ELR (cell line): ENCODE results near the gene MOB2.

Experiments
- DNase-seq: peaks from one replicate; pipeline ENCODE4 v3.0.0-alpha.2; 2015; ENCODE audit warnings: low read depth

MOB2 gene

DNA sequence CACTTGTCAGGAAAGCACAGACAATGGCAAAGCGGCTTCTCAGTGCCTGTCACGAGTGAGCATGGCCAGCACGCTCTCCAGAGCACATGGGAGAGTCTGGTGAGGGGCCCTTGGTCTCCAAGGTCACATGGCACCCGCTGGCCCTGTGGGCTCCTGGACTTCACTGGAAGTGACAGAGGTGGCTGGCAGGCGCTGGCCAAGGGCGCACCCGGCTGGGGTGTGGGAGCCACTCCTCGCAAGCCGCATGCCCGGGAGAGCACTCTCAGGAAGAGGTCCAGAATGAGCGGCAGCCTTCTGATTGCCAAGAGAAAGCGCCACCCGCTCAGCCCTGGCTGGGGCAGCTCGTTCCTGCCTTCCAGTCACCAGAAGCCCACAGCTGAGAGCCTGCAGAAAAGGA lies 17.1 kb upstream of the MOB2 start:
- DNase-seq, result no peak

DNA sequence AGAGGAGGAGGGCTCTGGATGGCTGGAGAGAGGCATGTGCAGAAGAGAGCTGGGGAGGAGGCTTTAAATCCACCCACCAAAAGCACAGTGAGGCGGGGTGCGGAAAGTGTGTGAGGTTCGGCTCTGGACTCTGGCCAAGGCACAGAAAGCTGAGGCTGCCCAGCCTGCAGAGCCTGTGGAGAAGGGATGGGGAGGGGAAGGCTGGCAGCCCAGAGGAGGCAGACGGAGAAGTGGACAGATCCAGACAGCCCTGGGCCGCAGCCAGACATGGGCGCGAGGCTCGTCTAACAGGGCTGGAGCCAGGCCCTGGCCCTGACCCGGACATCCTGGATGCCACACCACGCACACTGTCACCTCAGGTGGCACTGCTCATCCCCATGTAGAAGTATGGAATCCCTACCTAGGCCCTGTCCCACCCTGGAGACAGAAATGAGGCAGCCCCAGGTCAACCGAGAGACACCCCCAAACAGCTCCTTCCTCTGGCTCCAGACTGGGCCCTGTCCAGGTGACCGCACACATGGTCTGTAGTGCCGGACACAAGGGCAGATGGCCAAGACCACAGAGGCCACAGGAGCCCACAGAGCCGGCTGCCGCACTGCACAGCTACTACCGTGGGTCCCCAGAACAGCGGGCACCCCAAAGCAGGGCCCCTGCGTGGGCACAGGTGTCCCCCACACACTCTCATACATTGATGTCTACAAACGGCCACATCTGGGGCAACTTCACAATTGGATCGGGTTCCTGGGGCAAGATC lies 16.6 kb upstream of the MOB2 start:
- DNase-seq, result no peak

DNA sequence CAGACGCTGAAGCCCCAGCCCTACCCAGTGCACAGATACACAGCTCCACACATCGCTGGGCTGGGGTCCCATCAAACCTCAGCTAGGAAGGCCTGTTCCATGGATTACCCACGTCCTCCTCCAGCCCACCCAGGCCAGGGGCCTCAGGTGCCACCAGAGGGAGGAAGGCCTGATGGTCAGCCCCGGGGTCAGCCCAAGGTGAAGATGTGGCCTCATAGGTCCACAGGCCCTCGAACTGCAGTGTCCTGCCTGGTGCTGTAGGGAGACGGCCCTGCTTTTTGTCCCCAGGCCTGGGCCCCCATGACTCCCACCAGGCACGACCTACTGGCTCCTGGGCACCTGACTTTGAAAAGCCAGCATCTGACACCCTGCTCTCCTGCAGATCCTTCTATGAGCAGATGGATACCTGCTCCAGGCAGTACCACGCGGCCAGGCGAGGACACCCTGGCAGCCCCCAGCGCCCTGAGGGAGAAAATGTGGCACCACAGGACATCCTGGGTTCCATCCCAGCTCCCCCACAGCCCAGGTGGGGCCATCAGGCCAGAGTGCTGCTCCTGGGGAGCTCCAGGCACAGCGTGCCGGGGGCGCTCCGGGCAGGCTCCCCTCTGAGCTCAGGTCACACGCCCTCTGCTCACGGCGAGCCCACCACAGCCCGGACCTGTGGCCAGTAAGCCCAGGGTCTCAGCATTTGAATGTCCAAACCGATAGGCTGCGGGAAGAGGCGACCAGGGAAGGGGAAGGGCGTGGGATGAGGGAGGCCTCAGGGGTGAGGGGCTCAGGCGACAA lies 15.8 kb upstream of the MOB2 start:
- DNase-seq, result no peak

DNA sequence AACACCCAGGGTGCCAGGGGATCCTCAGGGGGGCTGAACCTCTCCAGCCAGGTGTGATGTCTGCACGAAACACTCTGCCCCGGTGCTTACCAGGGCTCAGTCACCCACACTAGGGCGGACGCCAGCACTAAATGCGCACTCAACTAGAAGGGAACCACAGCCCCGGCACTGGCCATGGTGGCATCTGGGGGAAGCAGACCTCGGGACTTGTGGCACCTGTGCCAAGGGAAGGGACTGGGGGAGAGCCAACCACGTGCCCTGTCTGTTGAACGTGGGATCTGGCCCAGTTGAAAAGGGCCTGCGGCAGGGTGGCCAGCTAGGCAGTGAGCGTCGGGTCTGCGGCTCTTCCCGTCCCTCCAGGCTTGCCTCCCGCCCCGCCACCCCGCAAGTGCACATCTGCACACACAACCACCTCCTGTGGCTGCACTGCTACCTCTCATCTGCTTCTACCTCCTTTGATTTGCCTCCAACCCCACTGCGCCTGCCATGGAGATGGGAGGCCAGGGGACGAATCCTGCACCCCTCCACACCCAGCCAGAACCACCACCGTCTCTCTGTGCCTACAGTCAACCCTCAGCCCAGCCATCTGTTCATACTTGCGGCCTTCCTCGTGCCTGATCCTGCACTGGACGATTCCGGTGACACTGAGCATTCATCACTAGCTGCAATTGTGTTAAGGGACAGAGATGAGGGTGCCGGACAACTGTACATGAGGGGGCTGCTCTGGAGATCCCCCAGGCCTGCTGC lies 15.0 kb upstream of the MOB2 start:
- no peak for DNase-seq

DNA sequence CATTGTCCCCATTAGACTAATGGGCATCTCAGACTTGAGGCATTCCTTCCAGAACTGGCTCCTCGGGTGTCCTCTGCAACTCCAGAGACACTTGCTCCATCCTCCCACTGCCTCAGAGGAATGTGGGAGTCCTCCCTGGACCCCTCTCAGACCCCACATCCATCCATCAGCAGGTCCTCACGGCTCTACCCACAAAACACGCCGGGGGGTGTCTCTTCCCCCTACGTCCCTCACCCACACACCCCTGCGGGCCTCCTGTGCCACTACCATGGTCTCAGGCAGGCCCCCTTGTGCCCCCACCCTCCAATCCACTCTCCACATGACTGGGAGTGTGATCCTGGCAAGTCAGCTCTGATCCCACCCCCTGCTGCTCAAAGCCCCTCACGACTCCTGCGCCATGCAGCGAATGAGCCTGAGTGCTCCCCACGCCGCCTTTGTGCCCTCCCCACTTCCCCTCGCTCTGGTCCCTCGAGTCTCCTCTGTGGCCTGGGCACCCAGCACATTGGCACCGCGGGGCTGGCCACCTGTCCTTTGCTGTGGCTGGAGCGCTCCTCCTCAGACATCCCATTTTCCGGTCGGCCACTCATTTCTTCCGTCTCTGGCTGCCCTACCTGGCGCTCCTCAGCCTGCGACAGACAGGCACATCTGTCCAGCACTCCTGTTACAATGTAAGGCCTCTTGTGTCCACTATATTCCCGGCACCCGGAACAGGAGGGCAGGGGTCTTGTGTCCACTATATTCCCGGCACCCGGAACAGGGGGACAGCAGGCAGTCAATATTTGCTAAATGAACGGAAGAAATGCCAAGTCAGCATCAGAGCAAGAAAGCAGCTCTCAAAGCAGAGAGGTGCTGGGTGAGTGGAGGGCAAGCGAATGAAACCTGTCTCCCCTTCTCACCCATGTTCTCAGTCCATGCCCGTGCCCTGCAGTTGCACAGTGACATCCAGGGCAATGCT lies 14.2 kb upstream of the MOB2 start:
- no peak for DNase-seq

DNA sequence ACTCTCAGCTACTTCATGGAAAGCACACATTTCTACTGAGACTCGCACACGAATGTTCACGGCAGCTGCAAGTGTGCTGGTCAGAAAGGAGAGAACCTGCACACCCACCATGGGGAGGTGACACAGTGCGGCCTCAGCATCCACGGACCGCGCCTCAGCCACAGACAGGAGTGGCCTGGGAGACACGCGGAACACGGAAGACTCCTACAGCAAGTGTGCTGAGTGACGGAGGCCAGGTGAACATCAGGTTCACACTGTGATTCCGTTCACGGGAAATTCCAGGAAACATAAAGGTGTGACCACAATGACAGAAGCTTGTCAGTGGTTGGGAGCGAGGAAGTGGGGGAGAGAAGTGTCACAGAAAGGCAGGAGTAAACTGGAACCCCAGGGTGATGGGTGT lies 13.3 kb upstream of the MOB2 start:
- DNase-seq, result no peak

DNA sequence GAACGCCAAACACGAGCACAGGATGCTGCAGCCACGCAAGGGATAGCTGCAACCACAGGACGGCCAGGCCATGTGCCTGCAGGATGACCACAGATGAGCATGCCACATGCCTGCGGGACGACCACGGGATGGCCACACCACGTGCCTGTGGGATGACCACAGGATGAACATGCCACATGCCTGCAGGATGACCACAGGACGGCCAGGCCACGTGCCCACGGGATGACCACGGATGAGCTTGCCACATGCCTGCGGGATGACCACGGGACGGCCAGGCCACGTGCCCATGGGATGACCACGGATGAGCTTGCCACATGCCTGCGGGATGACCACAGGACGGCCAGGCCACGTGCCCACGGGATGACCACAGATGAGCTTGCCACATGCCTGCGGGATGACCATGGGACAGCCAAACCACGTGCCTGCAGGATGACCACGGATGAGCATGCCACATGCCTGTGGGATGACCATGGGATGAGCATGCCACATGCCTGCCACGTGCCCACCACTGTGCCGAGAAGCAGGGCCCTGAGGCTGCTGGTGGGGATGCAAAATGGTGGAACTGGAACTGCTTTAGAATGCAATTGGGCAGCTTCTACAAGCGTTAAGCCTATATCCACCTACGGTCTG lies 12.8 kb upstream of the MOB2 start:
- no peak for DNase-seq

DNA sequence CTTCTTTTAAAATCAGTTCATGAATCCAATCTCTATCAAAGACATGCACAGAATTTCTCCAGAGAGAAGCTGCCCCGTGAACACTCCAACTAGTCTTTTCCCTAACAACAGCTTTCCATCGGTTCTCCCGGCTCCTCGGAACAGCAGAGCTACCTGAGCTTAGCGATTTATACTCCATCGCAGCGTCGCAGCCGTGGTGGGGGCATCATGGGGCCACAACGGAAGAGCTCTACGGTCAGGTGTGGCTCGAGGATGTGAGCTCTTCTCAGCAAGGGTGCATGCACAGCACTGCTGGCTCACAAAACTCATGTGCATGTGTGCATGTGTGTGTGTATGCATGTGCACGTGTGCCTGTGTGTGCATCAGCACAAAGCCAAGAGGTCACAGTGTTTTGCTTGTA lies 11.7 kb upstream of the MOB2 start:
- no peak for DNase-seq

DNA sequence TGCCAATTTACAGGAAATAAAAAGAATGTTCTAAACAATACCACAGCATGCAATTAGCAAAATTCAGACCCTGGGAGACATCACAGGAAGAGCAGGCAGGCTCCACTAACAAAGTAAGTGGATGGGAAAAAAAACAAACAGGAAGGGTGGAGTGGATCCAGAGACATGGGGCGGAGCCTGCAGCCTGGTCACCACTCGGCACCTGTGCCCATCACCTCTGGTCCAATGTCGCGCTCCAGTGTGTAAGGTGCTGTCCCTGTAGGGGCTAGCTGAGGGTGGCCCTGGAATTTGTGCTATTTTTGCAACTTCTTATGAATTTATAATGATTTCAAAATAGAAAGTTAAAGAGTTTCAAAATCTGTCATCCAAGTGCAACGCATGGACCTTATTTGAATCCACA lies 11.0 kb upstream of the MOB2 start:
- no peak for DNase-seq

DNA sequence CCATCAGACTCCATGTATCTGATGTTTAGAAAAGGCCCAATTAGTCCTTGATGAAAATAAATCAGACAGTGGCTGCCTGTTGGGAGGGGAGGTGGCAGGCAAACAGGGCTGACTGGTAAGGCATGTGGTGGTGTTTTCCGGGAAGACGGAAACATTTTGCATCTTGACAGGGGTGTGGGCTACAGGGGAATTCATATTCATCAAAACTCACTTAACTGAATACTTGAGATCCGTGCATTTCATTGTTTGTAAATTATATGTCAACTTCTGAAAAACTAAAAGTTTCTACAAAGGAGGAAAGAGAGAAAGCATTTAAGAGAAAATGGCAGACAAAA lies 10.1 kb upstream of the MOB2 start:
- DNase-seq, result no peak

DNA sequence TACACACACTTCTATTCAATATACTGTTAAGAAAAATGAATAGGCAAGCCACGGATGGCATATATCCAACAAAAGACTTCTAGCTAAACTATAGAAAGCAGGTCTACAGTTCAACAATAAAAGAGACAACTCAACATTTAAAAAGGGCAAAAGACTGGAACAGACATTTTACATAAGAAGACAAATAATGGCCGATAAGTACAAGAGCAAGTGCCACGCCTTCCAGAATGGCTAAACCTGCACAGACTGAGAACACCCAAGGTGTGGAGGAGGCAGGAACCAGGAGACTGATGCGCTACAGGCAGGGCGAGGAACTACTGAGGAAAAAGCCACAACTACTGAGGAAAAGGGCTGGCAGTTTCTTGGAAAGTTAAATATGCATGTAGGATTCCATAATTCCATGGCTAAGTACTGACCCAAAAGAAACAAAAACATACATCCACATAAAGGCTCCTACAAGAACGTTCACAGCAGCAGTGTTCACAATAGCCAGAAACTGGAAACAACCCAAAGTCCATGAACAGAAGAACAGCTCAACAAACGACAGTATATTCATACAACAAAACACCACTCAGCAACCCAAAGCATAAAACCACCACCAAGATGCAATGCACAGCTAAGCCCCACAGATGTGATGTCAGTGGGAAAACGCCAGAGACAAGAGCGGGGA lies 9.6 kb upstream of the MOB2 start:
- DNase-seq, result no peak

DNA sequence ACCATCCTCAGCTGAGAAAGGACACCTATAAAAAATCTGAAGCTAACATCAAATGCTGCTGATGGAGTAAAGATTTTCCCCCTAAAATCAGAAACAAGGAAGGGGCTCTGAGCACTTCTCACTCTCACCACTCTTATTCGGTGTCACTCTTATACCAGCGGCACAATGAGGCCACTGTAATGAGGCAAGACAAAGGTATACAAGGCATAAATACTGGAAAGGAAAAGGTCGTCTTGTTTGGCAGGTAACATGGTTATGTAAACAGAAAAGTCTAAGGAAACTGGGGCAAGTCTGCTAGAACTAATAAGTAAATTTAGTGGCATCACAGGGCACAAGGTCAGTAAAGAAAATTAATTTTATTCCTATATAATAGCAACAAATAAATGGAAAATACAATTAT lies 8.1 kb upstream of the MOB2 start:
- DNase-seq, result no peak

DNA sequence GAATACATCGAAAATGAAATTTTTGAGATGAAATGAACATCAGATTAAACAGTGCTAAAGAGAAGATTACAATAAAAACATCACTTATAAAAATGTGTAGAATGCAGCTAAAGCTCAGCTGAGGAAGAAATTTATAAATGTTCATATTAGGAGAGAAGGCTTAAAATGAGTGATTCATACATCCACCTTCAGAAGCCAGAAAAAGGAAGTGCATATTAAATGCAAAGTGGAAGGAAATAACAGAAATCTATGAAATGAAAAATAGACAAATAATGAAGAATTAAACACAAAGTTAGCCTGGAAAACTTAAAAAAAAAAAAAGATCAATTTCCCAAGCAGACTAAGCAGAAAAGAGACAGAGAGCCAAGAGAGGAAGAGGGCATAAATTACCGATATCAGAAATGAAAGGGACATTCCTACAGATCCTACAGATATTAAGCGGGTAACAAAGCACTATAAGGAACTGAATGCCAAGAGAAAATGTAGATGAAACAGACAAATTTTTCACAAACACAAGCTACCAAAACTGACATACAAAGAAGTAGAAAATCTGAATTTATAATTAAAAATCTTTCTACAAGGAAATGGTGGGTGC lies 7.2 kb upstream of the MOB2 start:
- no peak for DNase-seq

DNA sequence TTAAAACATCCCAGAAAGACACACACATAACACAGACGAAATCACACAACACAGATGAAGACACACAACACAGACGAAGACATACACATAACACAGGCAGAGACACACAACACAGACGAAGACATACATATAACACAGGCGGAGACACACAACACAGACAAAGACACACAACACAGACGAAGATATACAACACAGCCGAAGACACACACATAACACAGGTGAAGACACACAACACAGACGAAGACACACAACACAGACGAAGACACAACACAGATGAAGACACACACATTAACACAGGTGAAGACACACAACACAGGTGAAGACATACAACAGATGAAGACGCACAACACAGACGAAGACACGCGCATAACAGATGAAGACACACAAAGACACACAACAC lies 4.8 kb upstream of the MOB2 start:
- no peak for DNase-seq

DNA sequence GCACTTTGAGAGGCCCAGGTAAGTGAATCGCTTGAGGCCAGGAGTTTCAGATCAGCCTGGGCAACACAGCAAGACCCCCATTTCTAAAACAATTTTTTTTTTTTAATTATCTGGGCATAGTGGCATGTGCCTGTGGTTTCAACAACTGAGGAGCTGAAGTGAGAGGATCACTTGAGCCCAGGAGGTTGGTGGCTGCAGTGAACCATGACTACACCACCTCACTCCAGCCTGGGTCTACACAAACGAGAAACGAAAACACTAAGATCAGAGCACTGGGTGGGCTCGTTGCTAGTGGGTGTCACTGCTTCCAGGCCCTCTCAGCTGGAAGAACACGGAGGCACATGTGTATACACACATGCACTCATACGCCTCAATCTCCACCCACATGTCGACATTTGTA lies 4.1 kb upstream of the MOB2 start:
- DNase-seq, result no peak

DNA sequence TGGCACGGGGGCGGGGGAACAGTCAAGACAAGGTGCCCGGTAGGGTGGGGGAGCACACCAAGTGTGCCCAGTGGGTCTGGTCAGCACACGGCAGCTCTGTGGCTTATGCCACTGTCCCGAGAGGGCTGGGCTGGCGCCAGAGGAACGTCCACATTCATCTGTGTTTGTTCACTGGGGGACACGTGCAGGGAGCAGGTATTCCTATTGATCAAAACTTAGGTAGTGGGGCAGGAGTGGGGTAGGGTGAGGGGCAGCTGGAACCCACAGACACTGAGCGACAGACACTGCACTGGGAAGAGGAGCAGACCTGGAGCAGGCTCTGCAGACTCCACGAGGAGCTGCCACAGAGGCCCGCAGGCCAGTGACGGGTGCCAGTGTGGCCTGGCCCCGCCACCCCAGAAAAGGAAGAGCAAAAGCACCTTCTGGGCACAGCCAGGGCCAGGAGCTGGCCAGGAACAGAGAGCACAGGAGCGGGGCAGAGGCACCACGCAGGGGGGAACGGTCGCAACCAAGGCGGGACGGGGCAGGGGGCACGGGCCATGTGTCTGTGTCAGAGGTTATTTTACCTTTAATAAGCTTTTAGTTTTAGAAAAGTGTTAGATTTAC lies 2.1 kb upstream of the MOB2 start:
- no peak for DNase-seq

DNA sequence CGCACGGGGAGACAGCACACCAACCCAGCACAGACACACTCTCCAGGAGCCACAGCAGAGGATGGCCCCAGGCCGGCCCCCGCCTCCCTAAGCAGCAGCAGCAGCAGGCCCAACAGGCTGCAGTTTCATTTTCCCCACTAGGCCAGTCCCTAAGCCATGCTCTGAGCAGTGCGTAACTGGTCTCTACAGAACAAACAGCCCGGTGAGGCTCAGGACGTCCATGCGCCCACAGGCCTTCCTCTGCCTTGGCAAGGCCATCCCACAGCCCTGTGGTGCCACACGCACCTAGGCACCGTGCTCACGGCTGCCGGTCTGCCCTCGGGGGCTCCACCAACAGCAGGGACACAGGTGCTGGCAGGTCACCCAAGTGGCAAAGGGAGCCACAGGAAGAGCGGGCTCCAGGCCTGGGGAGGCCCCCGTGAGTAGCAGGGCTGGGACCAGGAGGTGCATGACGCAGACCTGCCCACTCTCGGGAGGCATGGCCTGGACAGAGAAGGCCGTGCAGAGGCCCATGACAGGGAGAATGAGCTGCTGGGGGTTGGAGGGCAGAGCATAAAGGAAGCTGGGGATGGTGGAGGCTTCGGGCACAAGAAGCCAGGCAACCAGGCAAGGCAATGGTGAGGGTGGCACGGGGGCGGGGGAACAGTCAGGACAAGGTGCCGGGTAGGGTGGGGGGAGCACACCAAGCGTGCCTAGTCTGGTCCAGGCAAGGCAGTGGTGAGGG lies 1.4 kb upstream of the MOB2 start:
- no peak for DNase-seq

DNA sequence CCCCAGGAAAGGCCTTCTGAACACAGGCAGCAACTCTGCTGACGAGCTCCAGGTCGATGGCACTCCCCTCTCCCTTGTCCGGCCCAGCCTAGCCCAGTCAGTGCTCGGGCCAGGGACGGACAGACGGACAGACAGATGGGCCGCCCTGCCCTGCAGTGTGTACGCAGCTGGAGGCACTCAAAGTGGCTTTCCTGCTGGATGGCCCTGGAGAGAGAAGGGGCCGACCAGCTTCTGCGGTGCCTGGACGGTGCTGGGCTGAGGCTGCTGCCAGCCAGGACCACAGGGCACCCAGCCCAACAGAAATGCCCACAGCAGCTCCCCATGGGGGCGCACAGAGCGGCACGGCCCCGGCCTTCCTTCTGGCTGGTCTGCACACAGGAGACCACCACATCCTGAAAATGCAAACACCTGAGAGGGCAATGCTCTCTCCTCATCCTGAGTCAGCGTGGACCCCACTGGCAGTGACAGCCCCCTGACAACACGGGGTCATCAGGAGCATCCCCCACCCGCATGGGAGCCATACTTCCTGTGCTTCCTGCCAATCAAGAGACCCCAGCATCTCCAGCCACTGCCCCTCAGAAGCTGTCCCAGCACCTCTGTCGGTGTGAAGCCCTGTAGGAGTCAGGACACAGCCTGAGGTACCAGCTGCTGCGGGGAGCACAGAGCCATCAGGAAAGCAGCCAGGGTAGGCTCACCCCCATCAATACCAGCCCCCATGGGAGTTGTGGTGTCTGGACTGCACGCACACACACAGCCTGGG lies 692 bp upstream of the MOB2 start:
- no peak for DNase-seq

DNA sequence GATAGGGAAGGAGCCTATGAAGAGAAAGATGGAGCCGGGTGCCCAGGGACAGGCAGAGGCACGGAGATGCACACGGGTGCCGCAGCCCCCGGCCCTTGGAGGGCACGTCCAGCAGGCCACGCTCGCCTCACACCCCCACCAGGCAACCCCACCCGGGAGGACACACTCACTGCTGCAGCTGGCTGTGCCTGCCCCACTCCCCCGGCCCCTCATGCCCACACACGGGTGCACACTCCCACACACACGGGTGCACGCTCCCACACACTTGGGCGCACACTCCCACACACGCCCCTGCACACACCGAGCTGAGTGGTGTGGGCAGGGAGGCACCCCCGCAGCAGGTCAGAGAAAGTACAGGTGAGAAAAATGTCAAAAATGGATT lies 1.1 kb downstream of the MOB2 start:
- DNase-seq, result no peak
